IMR-90 (cell line): ENCODE data around the gene CLCA2.

Experiments used
- POLR2A ChIP-seq: IDR thresholded peaks from 2 replicates; pipeline ENCODE4 v1.6.1; 2012; ENCODE audit warnings: mild to moderate bottlenecking, low read depth, low read length
- RFX5 ChIP-seq: IDR thresholded peaks from 2 replicates; pipeline ENCODE4 v1.8.0; 2012; ENCODE audit warnings: low read depth, mild to moderate bottlenecking, low read length, moderate library complexity
- SMC3 ChIP-seq: fragments of 150-350 bp; IDR thresholded peaks from 2 replicates; pipeline ENCODE4 v1.6.1; 2016; ENCODE audit warnings: low read depth, mild to moderate bottlenecking, antibody characterized with exemption, low read length, moderate library complexity
- TF ChIP-seq, protein P1 (sequence below): conservative IDR thresholded peaks from 2 replicates; pipeline ENCODE4 v1.5.1; 2012; ENCODE audit warnings: mild to moderate bottlenecking, low read depth, low read length, improper control_type of control experiment

DNA sequence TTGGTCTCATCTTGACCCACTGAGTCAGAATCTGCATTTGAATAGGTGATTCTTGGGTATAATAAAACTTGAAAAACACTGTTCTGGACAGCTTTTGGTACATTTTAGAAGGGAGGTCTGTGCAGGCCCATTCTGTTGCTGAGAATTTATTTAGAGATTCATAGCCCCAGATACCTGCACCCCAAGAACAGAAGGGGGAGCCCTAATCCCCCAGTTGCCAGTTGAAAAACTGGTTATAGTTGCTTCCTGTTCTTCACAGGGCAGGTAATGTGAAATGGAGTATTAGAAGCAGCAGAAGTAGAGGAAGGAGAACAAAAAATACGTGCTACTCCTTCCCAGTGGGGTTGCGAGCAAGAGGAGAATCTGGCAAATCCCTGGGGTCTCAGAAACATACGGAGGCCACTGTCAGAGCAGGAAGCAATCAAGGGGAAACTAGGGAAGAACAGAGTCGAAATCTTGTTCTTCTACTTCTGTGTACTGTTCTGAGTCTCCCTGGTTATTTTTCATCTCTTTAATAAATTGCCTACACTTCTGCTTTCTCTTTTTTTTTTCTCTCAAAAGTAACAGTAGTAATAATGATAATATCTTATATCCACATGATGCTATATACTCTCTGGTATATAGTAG, 4.6 kb upstream of the CLCA2 start:
- TF ChIP-seq, protein P1, sequence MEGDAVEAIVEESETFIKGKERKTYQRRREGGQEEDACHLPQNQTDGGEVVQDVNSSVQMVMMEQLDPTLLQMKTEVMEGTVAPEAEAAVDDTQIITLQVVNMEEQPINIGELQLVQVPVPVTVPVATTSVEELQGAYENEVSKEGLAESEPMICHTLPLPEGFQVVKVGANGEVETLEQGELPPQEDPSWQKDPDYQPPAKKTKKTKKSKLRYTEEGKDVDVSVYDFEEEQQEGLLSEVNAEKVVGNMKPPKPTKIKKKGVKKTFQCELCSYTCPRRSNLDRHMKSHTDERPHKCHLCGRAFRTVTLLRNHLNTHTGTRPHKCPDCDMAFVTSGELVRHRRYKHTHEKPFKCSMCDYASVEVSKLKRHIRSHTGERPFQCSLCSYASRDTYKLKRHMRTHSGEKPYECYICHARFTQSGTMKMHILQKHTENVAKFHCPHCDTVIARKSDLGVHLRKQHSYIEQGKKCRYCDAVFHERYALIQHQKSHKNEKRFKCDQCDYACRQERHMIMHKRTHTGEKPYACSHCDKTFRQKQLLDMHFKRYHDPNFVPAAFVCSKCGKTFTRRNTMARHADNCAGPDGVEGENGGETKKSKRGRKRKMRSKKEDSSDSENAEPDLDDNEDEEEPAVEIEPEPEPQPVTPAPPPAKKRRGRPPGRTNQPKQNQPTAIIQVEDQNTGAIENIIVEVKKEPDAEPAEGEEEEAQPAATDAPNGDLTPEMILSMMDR: peak; percentile 29; the same call in 1 of the 2 replicates
- TF ChIP-seq POLR2A (no peak), RFX5 (no peak), SMC3 (0 out of 2 replicates have a peak, but pooled peaks have one; percentile 10)
